H9 (cell line): ENCODE measurements around the gene THSD7B. TPM values are rescaled to one million over a fixed set of nuclear protein-coding genes. Genes with fewer than 3 reads are reported as not detected.

Source experiments
- DNase-seq: peaks from one replicate; pipeline ENCODE4 v3.0.0-alpha.2; 2017
- H2AFZ ChIP-seq: one replicate; pipeline ENCODE4 v1.6.1; 2013; ENCODE audit warnings: mild to moderate bottlenecking, low read length, control low read depth, moderate library complexity
- H2AK5ac ChIP-seq: 2 replicates; pipeline ENCODE4 v1.6.1; 2013; ENCODE audit warnings: low read length, control low read depth, mixed read lengths; ENCODE audit not compliant: insufficient read length
- H2BK120ac ChIP-seq: one replicate; pipeline ENCODE4 v1.6.1; 2013; ENCODE audit warnings: low read depth, mild to moderate bottlenecking, low read length, control low read depth, inconsistent platforms; ENCODE audit not compliant: poor library complexity, severe bottlenecking
- H2BK12ac ChIP-seq: 2 replicates; pipeline ENCODE4 v1.6.1; 2013; ENCODE audit warnings: low read length, control low read depth, mixed read lengths, low read depth; ENCODE audit not compliant: insufficient read length
- H2BK15ac ChIP-seq: 2 replicates; pipeline ENCODE4 v1.6.1; 2013; ENCODE audit warnings: low read depth, low read length, control low read depth
- H2BK20ac ChIP-seq: one replicate; pipeline ENCODE4 v1.6.1; 2013; ENCODE audit warnings: low read depth, mild to moderate bottlenecking, low read length, control low read depth, inconsistent platforms; ENCODE audit not compliant: poor library complexity, severe bottlenecking
- H2BK5ac ChIP-seq: 2 replicates; pipeline ENCODE4 v1.6.1; 2013; ENCODE audit warnings: low read length, control low read depth, mixed read lengths; ENCODE audit not compliant: insufficient read length
- H3K14ac ChIP-seq: 2 replicates; pipeline ENCODE4 v1.6.1; 2013; ENCODE audit warnings: low read length, control low read depth; ENCODE audit not compliant: insufficient read depth
- H3K18ac ChIP-seq: 2 replicates; pipeline ENCODE4 v1.6.1; 2013; ENCODE audit warnings: low read depth, mild to moderate bottlenecking, mixed read lengths, low read length, control low read depth; ENCODE audit not compliant: insufficient read length
- H3K23ac ChIP-seq: 2 replicates; pipeline ENCODE4 v1.6.1; 2013; ENCODE audit warnings: low read length, control low read depth, mixed read lengths, low read depth; ENCODE audit not compliant: insufficient read length
- H3K23me2 ChIP-seq: 2 replicates; pipeline ENCODE4 v1.6.1; 2013; ENCODE audit warnings: low read depth, mild to moderate bottlenecking, mixed read lengths, low read length, control low read depth; ENCODE audit not compliant: insufficient read length, poor library complexity, severe bottlenecking
- H3K27ac ChIP-seq: 2 replicates; pipeline ENCODE4 v1.5.1; 2013; ENCODE audit warnings: low read length, control low read depth, mixed read lengths, low read depth; ENCODE audit not compliant: insufficient read length
- H3K27me3 ChIP-seq: 2 replicates; pipeline ENCODE4 v1.6.1; 2013; ENCODE audit warnings: low read length, control low read depth, inconsistent platforms; ENCODE audit not compliant: insufficient read depth
- H3K4ac ChIP-seq: 2 replicates; pipeline ENCODE4 v1.6.1; 2013; ENCODE audit warnings: low read depth, mild to moderate bottlenecking, control low read depth, inconsistent platforms, low read length, moderate library complexity
- H3K4me1 ChIP-seq: 2 replicates; pipeline ENCODE4 v1.6.1; 2013; ENCODE audit warnings: low read length, control low read depth, inconsistent platforms; ENCODE audit not compliant: insufficient read depth
- H3K4me2 ChIP-seq: 2 replicates; pipeline ENCODE4 v1.6.1; 2013; ENCODE audit warnings: low read length, control low read depth, mixed read lengths; ENCODE audit not compliant: insufficient read length, insufficient read depth
- H3K56ac ChIP-seq: 2 replicates; pipeline ENCODE4 v1.6.1; 2013; ENCODE audit warnings: low read depth, mild to moderate bottlenecking, mixed read lengths, low read length, control low read depth; ENCODE audit not compliant: insufficient read length
- H3K79me1 ChIP-seq: 2 replicates; pipeline ENCODE4 v1.6.1; 2013; ENCODE audit warnings: low read depth, mild to moderate bottlenecking, moderate library complexity, low read length, control low read depth, inconsistent platforms; ENCODE audit not compliant: insufficient read depth, poor library complexity, severe bottlenecking
- H3K79me2 ChIP-seq: 2 replicates; pipeline ENCODE4 v1.6.1; 2013; ENCODE audit warnings: low read length, control low read depth, inconsistent platforms; ENCODE audit not compliant: insufficient read depth
- H3K9ac ChIP-seq: 2 replicates; pipeline ENCODE4 v1.6.1; 2013; ENCODE audit warnings: low read length, control low read depth, mixed read lengths; ENCODE audit not compliant: insufficient read length; ENCODE audit errors: extremely low read depth
- H3K9me3 ChIP-seq: one replicate; pipeline ENCODE4 v1.6.1; 2013; ENCODE audit warnings: low read depth, low read length, inconsistent platforms; ENCODE audit not compliant: control insufficient read depth
- H3T11ph ChIP-seq: one replicate; pipeline ENCODE4 v1.6.1; 2013; ENCODE audit warnings: mild to moderate bottlenecking, low read length, control low read depth, inconsistent platforms
- H4K20me1 ChIP-seq: one replicate; pipeline ENCODE4 v1.6.1; 2013; ENCODE audit not compliant: control insufficient read depth, insufficient read length, insufficient read depth
- H4K5ac ChIP-seq: 2 replicates; pipeline ENCODE4 v1.6.1; 2013; ENCODE audit warnings: low read depth, mild to moderate bottlenecking, mixed read lengths, low read length, control low read depth; ENCODE audit not compliant: insufficient read length
- H4K8ac ChIP-seq: replicated peaks from 2 replicates; pipeline ENCODE4 v1.6.1; 2013; ENCODE audit warnings: low read length, control low read depth, mixed read lengths, low read depth; ENCODE audit not compliant: insufficient read length
- H4K91ac ChIP-seq: 2 replicates; pipeline ENCODE4 v1.6.1; 2013; ENCODE audit warnings: low read depth, mild to moderate bottlenecking, moderate library complexity, mixed read lengths, low read length, control low read depth; ENCODE audit not compliant: insufficient read length
- H3K27ac Mint-ChIP-seq, 3 experiments: 2 replicates in 2 of 3; 3 replicates in 1 of 3; pipeline ENCODE4 v1.8.0; 2020 to 2021; ENCODE audit warnings: mixed read lengths in 3 of 3, mild to moderate bottlenecking in 1 of 3, moderate library complexity in 1 of 3
- H3K27me3 Mint-ChIP-seq: 2 replicates; pipeline ENCODE4 v1.8.0; 2021; ENCODE audit warnings: low read depth, mild to moderate bottlenecking, moderate library complexity, mixed read lengths
- H3K36me3 Mint-ChIP-seq, 3 experiments: 2 replicates in 2 of 3; 3 replicates in 1 of 3; pipeline ENCODE4 v1.8.0; 2020 to 2021; ENCODE audit warnings: low read depth in 3 of 3, mixed read lengths in 3 of 3; ENCODE audit not compliant: insufficient read depth in 1 of 3
- H3K4me1 Mint-ChIP-seq, 2 experiments: 2 replicates each; pipeline ENCODE4 v1.8.0; 2020; ENCODE audit warnings: mixed read lengths in 2 of 2
- H3K4me3 Mint-ChIP-seq, 2 experiments: 2 replicates in 1 of 2; 3 replicates in 1 of 2; pipeline ENCODE4 v1.8.0; 2020 to 2021; ENCODE audit warnings: mild to moderate bottlenecking in 2 of 2, mixed read lengths in 2 of 2, moderate library complexity in 1 of 2
- H3K9me3 Mint-ChIP-seq, 2 experiments: 2 replicates in 1 of 2; 3 replicates in 1 of 2; pipeline ENCODE4 v1.8.0; 2020; ENCODE audit warnings: mild to moderate bottlenecking in 2 of 2, mixed read lengths in 2 of 2, moderate library complexity in 1 of 2
- CTCF ChIP-seq: fragments of 200-600 bp; sonication (generic); conservative IDR thresholded peaks from 3 replicates; pipeline ENCODE4 v1.8.0; 2021; ENCODE audit warnings: antibody characterized with exemption, mild to moderate bottlenecking
- WGBS: extraction: QIAGEN DNeasy Blood & Tissue Kit; methylation state at CpG from one replicate; pipeline ENCODE4 v1.1.7; 2013; ENCODE audit warnings: missing lambda C conversion rate, low lambda C conversion rate, mixed read lengths; ENCODE audit not compliant: insufficient read length; ENCODE audit errors: extremely low coverage; 5-methylcytosine and 5-hydroxymethylcytosine counted together
- total RNA-seq: library from RNA; stranded (reverse); gene quantifications from 2 replicates; pipeline ENCODE4 v1.2.1, GENCODE V29; 2021

THSD7B gene
- total RNA-seq, 1 experiment from 2014 or later = 0.85 TPM

- no peak overlapping the region for H3K27ac ChIP-seq
- no peaks in the 10 kb centered on the region for H3K27me3 Mint-ChIP-seq
- H3K4me3 Mint-ChIP-seq = no peak overlapping the region
- no peaks in the 10 kb centered on the region for H3K9me3 ChIP-seq
- H3K79me1 ChIP-seq = no peaks in the 10 kb centered on the region
- no peak for TF ChIP-seq CTCF
- no peaks in the 10 kb centered on the region for H3K27me3 ChIP-seq
- no peaks in the 10 kb centered on the region for H3K4me1 Mint-ChIP-seq
- no peak overlapping the region for H3K56ac ChIP-seq
- H3K23ac ChIP-seq = no peak overlapping the region
- WGBS = no CpG with 5 or more reads among the region's 3 CpGs
- H3K4me2 ChIP-seq = no peak overlapping the region
- DNase-seq = no peak
- no peak overlapping the region for H2AFZ ChIP-seq
- no peak overlapping the region for H2BK15ac ChIP-seq
- H3K9ac ChIP-seq = no peak overlapping the region
- no peak overlapping the region for H3K18ac ChIP-seq
- no peaks in the 10 kb centered on the region for H4K20me1 ChIP-seq
- no peak overlapping the region for H3K14ac ChIP-seq
- no peak overlapping the region for H2BK5ac ChIP-seq
- H3K27ac Mint-ChIP-seq = no peak overlapping the region
- no peaks in the 10 kb centered on the region for H3K4me1 ChIP-seq
- H3K23me2 ChIP-seq = no peaks in the 10 kb centered on the region
- no peak overlapping the region for H4K5ac ChIP-seq
- H3T11ph ChIP-seq = no peak overlapping the region
- no peaks in the 10 kb centered on the region for H3K9me3 Mint-ChIP-seq
- H4K91ac ChIP-seq = no peak overlapping the region
- H2BK120ac ChIP-seq = no peak overlapping the region
- H3K4ac ChIP-seq = no peak overlapping the region
- no peak overlapping the region for H2AK5ac ChIP-seq
- no peak overlapping the region for H4K8ac ChIP-seq
- no peaks in the 10 kb centered on the region for H3K79me2 ChIP-seq
- no peak overlapping the region for H2BK20ac ChIP-seq
- H3K36me3 Mint-ChIP-seq = no peaks in the 10 kb centered on the region
- H2BK12ac ChIP-seq = no peak overlapping the region
Observed at GRCh38 chr2:137676346-137676745, 911.0 kb downstream of the THSD7B start.
